ENCODE measurements around the gene PEX5L.

The PEX5L gene

GRCh38 chr3:179953993-179954870, 82.5 kb downstream of the PEX5L start:
- DNase-seq: no peak

GRCh38 chr3:179950840-179951239, 85.9 kb downstream of the PEX5L start:
- DNase-seq: no peak

GRCh38 chr3:179949869-179950268, 86.9 kb downstream of the PEX5L start:
- DNase-seq: no peak

GRCh38 chr3:179949412-179949811, 87.3 kb downstream of the PEX5L start:
- DNase-seq: no peak

- no peak for DNase-seq
Observed at GRCh38 chr3:179948740-179949139, 88.0 kb downstream of the PEX5L start.

GRCh38 chr3:179945569-179945968, 91.2 kb downstream of the PEX5L start:
- DNase-seq: no peak

- no peak for DNase-seq
Observed at GRCh38 chr3:179943117-179943880, 93.4 kb downstream of the PEX5L start.

GRCh38 chr3:179942553-179943075, 94.1 kb downstream of the PEX5L start:
- no peak for DNase-seq

- no peak for DNase-seq
Observed at GRCh38 chr3:179935710-179936109, 101.0 kb downstream of the PEX5L start.

- DNase-seq: no peak
Observed at GRCh38 chr3:179933914-179934313, 102.8 kb downstream of the PEX5L start.

- DNase-seq: no peak
Observed at GRCh38 chr3:179933080-179933479, 103.7 kb downstream of the PEX5L start.

- no peak for DNase-seq
Observed at GRCh38 chr3:179932674-179933073, 104.1 kb downstream of the PEX5L start.

- DNase-seq: peak; percentile 62
Observed at GRCh38 chr3:179929091-179929529, 107.6 kb downstream of the PEX5L start.

GRCh38 chr3:179927191-179927590, 109.5 kb downstream of the PEX5L start:
- no peak for DNase-seq

- DNase-seq: no peak
Observed at GRCh38 chr3:179921951-179922350, 114.8 kb downstream of the PEX5L start.

GRCh38 chr3:179921500-179921899, 115.2 kb downstream of the PEX5L start:
- DNase-seq: no peak

GRCh38 chr3:179907784-179908482, 128.8 kb downstream of the PEX5L start:
- no peak for DNase-seq

- no peak for DNase-seq
Observed at GRCh38 chr3:179902061-179902460, 134.7 kb downstream of the PEX5L start.

- DNase-seq: peak; percentile 73
Observed at GRCh38 chr3:179898024-179898423, 138.7 kb downstream of the PEX5L start.

GRCh38 chr3:179897231-179897630, 139.5 kb downstream of the PEX5L start:
- no peak for DNase-seq

- no peak for DNase-seq
Observed at GRCh38 chr3:179896507-179896906, 140.2 kb downstream of the PEX5L start.

GRCh38 chr3:179895330-179895729, 141.4 kb downstream of the PEX5L start:
- no peak for DNase-seq

GRCh38 chr3:179887295-179887943, 149.3 kb downstream of the PEX5L start:
- no peak for DNase-seq
